HG03095 (cell line): Measurements from ENCODE around the gene ACYP2.
"Not testable (repeated sequence)": the region's sequence is repeated elsewhere in the genome, so short reads cannot be mapped to it uniquely, and the experiment has no call there.

Experiments used
- ATAC-seq: cut with Tn5 transposase; IDR thresholded peaks from one replicate; pipeline ENCODE4 v1.9.1; 2021; ENCODE audit warnings: moderate library complexity; ENCODE audit not compliant: unreplicated experiment

ACYP2 gene

DNA sequence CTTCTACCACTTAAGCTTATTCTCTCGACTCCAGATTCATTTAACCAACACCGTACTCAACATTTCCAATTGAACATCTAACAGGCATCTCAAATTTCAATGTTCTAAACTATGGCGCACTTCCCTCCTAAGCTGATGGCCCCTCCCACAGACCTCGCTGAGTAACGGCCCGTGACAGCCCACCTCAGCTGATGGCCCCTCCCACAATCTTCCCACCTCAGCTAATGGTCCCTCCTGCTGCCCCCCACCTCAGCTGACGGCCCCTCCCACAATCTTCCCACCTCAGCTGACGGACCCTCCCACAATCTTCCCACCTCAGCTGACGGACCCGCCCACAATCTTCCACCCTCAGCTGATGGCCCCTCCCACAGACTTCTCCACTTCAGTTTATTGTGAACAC is 197.7 kb downstream of the ACYP2 start:
- ATAC-seq: no peak

- ATAC-seq: no peak
These were observed 202.6 kb downstream of the ACYP2 start for GRCh38 chr2:54317973-54318372.

DNA sequence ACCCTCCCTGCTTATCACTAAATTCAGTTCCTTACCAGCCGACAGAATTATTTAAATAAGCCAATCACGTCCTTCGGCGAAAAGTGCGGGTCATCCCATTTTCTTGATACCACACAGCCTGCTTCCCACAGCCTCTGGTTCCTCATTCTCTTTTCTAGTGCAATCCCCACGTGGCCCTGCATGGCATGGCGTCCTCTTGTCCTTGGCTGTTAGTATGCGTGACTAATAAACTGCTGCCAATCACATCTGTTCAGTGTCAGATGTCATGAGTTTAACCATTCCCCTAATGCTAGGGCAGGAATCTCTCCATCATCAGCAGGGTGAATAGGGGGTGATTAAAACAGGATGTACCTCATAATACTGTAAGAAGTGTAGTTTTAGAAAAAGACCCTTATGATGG is 203.4 kb downstream of the ACYP2 start:
- ATAC-seq: no peak

GRCh38 chr2:54321047-54321446 is 205.6 kb downstream of the ACYP2 start:
- ATAC-seq: no peak

DNA sequence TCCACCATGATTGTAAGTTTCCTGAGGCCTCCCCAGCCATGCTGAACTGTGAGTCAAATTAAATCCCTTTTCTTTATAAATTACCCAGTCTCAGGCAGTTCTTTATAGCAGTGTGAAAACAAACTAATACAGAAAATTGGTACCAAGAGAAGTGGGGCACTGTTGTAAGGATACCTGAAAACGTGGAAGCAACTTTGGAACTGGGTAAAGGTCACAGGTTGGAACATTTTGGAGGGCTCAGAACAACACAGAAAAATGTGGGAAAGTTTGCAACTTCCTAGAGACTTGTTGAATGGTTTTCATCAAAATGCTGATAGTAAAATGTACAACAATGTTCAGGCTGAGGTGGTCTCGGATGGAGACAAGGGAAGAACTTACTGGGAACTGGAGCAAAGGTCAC is 209.1 kb downstream of the ACYP2 start:
- not testable (repeated sequence) for ATAC-seq

DNA sequence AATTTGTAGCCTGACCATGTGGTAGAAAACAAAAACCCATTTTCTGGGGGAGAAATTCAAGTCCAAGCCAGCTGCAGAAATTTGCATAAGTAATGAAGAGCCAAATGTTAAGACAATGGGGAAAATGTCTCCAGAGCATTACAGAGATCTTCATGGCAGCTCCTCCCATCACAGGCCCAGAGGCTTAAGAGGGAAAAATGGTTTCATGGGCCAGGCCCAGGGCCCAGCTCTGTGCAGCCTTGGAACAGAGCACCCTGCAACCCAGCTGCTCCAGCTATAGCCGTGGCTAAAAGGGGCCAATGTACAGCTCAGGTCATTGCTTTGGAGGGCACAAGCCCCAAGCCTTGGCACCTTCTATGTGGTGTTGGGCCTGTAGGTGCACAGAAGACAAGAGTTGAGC is 209.7 kb downstream of the ACYP2 start:
- no peak for ATAC-seq

DNA sequence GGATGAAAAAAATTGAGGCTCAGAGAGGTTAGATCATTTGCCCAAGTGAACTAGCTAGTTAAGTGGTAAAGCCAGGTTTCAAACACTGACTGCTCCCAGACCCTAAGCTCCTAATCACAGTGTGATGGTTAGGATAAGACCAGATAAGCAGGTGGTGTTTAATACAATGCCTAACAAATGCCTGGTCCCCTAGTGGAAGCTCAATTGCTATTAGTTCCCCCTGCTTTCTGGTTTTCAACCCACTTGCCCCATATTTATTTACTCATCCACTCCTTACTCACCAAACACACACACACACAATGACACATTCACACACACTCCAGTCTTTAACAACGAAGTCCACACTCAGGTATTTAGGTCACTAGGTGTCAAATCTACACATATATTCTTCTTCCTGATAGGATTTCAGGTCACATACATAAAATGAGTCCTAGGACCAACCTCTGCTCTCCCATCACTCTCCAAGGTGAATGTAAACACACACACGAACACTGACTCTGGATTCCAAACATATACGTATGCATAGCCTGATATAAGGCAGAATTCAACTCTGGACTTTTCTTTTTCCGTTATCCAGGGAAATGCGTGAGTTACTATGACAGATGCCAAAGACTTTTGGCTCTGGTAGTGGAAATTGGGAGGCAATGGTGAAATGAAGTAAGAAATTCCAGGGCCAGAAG is 214.2 kb downstream of the ACYP2 start:
- ATAC-seq: no peak

GRCh38 chr2:54330162-54330925 is 214.9 kb downstream of the ACYP2 start:
- ATAC-seq: peak; percentile 91

GRCh38 chr2:54330926-54331835 is 215.8 kb downstream of the ACYP2 start:
- no peak for ATAC-seq

DNA sequence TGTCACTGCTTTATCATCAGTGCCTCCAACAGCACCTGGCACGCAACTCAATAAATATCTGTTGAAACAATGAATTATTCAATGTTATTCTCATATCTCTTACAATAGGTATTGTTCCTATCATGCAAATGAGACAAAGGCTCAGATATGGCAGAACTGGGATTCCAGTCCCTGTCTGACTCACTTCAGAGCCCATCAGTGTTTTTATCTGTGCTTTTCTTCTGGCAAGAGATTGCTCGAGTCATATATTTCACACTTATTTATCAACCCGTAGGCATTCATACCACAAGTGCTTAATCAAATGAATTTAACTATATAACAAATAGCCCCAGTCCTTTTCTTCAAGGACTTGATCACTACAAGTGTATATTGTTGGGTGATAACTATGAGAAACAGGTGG is 217.0 kb downstream of the ACYP2 start:
- ATAC-seq: no peak

DNA sequence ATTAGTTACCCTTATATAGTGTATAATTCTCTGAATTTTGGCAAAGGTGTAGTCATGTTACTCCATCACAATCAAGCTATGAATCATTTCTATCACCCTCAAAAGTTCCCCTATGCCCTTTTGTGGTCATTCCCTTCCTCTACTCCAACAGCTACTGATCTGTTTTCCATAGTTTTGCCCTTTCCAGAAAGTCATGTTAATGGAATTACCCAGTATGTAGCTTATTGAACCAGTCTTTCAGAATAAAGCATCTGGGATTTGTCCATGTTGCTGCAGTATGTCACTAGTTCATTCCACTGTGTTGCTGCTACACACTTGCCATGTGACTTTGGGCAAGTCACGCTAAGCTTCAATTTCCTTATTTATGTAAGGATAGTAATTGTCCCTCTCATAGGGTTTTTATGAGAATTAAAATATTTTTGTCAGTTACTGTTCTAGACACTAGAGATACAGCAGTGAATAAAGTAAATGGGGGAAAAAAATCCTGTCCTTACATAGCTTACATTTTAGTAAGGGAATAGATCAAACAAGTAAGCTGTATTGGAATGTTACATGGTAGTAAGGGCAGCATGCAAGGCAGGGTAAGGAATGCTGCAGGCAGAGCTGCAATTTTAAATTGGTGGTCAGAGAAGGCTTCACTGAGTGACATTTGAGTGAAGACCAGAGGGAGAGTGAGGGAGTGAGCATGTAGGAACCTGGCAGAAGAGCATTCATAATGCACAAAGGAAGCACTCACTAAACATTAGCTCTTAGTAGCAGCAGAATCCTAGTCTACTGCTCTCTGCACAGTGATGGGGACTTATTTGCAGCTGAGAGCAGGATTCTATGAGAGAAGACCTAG is 220.9 kb downstream of the ACYP2 start:
- ATAC-seq: no peak

- no peak for ATAC-seq
These were observed 221.5 kb downstream of the ACYP2 start for GRCh38 chr2:54336977-54337255.

DNA sequence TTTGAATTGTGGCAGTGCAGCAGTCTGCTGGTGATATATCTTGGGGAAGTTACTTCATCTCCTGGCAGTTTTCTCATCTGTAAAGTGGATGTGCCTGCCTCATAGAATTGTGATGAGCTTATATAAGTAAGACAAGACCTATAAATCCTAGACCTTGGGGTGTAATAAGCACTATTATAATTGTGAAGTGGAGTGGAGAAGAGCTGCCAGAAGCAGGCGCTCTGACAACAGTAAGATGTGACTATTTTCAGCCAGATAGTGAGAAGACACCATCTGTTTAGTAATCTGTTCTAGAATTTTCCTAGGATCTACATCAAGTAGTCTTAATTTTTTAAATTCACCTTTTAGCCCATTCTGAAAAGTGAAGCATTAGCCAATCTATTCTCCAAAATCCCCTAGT is 226.2 kb downstream of the ACYP2 start:
- ATAC-seq: no peak

- ATAC-seq: no peak
These were observed 227.2 kb downstream of the ACYP2 start for GRCh38 chr2:54342603-54343002.

GRCh38 chr2:54347622-54348021 is 232.2 kb downstream of the ACYP2 start:
- ATAC-seq: no peak

DNA sequence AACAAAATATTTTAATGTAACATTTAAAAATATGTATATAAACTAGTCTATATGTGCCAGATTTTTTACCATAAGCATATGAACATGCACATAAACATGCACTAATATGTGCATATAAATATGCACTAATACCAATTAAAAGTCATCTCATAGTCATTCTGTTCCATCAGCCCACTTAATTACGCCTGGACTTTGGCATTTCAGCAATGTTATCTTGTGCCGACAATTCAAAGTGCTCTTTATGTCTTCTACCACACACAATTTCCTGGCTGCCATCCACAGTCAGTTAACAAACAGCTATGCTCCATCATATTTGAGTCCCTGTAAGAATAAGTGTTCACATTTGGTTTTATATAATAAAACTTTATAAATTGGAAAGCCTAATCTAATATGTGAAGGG is 233.2 kb downstream of the ACYP2 start:
- ATAC-seq: no peak

DNA sequence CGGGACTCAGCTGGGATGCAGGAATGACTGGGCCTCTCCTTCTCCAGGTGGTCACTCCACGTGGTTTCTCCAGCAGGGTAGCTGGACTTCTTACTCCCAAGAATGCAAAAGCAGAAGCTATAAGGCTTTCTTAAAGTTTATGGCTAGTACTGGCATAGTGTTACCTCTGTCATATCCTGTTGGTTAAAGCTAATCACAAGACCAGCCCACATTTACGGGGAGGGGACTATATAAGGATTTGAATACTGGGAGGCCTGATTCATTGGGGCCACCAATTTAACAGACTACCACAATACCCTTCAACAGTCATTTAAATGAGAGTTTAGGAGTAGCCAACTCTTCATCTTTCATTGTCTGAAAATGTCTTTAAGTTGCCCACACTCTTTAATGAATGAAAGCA is 235.0 kb downstream of the ACYP2 start:
- no peak for ATAC-seq

- ATAC-seq: no peak
These were observed 237.8 kb downstream of the ACYP2 start for GRCh38 chr2:54353216-54353615.
